ENCODE results near the gene KDM2A. TPM values are rescaled to one million over a fixed set of nuclear protein-coding genes. Genes with fewer than 3 reads are reported as not detected.
A peak's percentile ranks its signal among the peaks of the same experiment; 100 is the strongest.

The KDM2A gene
- total RNA-seq, 1 donor from 2014 or later, result 71.0 TPM

DNA sequence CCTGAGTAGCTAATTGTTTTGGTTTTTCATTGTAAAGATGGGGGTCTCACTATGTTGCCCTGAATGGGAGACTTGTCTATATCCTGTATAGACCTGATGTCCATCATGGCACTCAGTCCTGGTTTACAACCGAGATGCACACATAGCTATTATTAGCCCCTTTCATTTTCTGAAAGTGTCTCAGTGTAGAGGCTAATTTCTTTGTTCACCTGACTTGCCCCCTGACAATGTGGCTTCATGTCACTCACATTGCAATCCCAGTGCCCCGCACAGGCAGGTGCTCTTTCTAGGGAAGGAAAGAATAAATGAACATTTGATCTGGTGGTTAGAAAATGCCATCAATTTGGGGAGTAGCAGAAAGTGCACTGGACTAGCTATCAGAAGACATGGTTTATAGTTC lies 13.1 kb upstream of the KDM2A start:
- Mint-ChIP-seq H3K27me3 (ENCODE audit: unreplicated experiment) (peaks cover 12% of the 10 kb centered on the region), H3K9me3 (ENCODE audit: unreplicated experiment) (peaks cover 2% of the 10 kb centered on the region), H3K27ac (ENCODE audit: unreplicated experiment) (no peak overlapping the region), H3K4me1 (ENCODE audit: low read depth, unreplicated experiment) (peaks cover 4% of the 10 kb centered on the region), H3K36me3 (ENCODE audit: unreplicated experiment) (no peaks in the 10 kb centered on the region), H3K4me3 (ENCODE audit: unreplicated experiment) (no peak overlapping the region)
- DNase-seq, result no peak
- TF ChIP-seq, protein P1, sequence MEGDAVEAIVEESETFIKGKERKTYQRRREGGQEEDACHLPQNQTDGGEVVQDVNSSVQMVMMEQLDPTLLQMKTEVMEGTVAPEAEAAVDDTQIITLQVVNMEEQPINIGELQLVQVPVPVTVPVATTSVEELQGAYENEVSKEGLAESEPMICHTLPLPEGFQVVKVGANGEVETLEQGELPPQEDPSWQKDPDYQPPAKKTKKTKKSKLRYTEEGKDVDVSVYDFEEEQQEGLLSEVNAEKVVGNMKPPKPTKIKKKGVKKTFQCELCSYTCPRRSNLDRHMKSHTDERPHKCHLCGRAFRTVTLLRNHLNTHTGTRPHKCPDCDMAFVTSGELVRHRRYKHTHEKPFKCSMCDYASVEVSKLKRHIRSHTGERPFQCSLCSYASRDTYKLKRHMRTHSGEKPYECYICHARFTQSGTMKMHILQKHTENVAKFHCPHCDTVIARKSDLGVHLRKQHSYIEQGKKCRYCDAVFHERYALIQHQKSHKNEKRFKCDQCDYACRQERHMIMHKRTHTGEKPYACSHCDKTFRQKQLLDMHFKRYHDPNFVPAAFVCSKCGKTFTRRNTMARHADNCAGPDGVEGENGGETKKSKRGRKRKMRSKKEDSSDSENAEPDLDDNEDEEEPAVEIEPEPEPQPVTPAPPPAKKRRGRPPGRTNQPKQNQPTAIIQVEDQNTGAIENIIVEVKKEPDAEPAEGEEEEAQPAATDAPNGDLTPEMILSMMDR (IDR thresholded peaks at IDR 0.05; ENCODE audit: partially characterized antibody, unreplicated experiment), result no peak

DNA sequence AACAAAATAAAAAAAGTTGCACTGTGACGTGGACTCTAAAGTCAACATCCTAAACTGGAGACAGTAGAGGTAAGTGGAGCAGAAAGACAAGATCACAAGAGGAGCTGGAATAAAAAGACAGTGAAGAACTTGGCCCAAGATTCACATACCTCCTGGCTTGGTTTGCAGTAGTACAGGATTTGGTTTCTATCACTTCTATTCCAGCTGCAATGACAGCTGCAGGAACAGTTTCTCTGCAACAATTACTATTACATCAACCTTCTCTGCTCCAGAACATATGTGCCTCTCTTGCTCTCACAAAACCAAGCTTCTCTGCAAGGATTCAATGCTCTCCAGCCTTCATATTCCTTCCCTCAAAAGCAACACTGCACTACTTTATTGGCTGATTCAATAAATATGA lies 7.8 kb upstream of the KDM2A start:
- TF ChIP-seq, protein P1 (IDR thresholded peaks at IDR 0.05; ENCODE audit: partially characterized antibody, unreplicated experiment), result no peak
- H3K27me3 Mint-ChIP-seq (ENCODE audit: unreplicated experiment), result no peaks in the 10 kb centered on the region
- H3K4me1 Mint-ChIP-seq (ENCODE audit: low read depth, unreplicated experiment), result peaks cover 1% of the 10 kb centered on the region
- no peak overlapping the region for H3K27ac Mint-ChIP-seq (ENCODE audit: unreplicated experiment)
- no peak overlapping the region for H3K4me3 Mint-ChIP-seq (ENCODE audit: unreplicated experiment)
- DNase-seq, result no peak
- H3K36me3 Mint-ChIP-seq (ENCODE audit: unreplicated experiment), result no peaks in the 10 kb centered on the region
- no peaks in the 10 kb centered on the region for H3K9me3 Mint-ChIP-seq (ENCODE audit: unreplicated experiment)

DNA sequence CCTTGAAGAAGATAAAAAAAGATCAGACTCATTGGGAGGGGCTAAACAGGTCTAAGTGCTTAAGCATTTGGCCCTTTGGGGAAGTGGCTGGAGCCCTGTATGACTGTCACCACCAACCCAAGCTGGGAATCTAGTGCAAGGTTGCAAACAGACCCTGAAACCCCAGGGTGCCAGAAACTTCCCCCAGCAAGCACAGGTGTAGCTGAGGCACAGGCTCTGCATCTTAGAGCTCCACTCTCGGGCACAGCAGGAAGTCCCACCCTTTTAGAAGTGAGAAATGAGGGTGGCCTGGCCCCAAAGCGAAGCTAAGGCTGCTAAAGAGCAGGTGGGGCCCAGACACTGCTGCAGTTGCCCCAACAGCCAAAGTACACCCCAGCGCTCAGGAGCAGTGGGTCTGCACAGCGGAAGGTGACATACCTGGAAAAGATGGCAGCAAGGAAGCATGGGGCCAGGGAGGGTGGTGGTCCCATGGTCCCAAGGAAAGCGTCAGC lies 5.8 kb upstream of the KDM2A start:
- H3K36me3 Mint-ChIP-seq (ENCODE audit: unreplicated experiment), result no peaks in the 10 kb centered on the region
- no peak overlapping the region for H3K27ac Mint-ChIP-seq (ENCODE audit: unreplicated experiment)
- H3K4me1 Mint-ChIP-seq (ENCODE audit: low read depth, unreplicated experiment), result peaks cover 1% of the 10 kb centered on the region
- TF ChIP-seq, protein P1 (IDR thresholded peaks at IDR 0.05; ENCODE audit: partially characterized antibody, unreplicated experiment), result no peak
- no peak for DNase-seq
- peaks cover 3% of the 10 kb centered on the region for H3K9me3 Mint-ChIP-seq (ENCODE audit: unreplicated experiment)
- H3K27me3 Mint-ChIP-seq (ENCODE audit: unreplicated experiment), result peaks cover 2% of the 10 kb centered on the region
- no peak overlapping the region for H3K4me3 Mint-ChIP-seq (ENCODE audit: unreplicated experiment)

DNA sequence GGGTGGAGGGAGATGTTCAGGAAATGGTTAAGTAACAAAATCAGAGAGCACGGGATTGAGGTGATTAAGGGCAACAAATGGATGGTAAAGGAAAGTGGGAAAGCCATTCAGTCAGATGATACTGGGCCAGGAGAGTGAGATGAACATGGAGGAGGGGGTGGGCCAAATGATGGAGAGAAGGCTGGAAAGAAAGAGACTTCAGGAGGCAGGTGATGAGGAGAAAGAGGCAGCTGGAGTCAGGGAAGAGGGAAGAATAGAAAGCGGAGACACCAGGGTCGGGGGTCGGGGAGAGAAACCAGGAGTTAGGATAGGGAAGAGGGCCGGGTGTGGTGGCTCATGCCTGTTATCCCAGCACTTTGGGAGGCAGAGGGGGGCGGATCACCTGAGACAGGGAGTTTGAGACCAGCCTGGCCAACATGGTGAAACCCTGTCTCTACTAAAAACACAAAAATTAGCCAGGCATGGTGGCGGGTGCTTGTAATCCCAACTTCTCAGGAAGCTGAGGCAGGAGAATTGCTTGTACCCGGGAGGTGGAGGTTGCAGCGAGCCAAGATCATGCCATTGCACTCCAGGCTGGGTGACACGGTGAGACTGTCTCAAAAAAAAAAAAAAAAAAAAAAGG lies 4.7 kb upstream of the KDM2A start:
- peaks cover 2% of the 10 kb centered on the region for H3K27me3 Mint-ChIP-seq (ENCODE audit: unreplicated experiment)
- no peak overlapping the region for H3K4me3 Mint-ChIP-seq (ENCODE audit: unreplicated experiment)
- TF ChIP-seq, protein P1 (IDR thresholded peaks at IDR 0.05; ENCODE audit: partially characterized antibody, unreplicated experiment), result no peak
- H3K36me3 Mint-ChIP-seq (ENCODE audit: unreplicated experiment), result no peaks in the 10 kb centered on the region
- no peak overlapping the region for H3K27ac Mint-ChIP-seq (ENCODE audit: unreplicated experiment)
- DNase-seq, result no peak
- H3K4me1 Mint-ChIP-seq (ENCODE audit: low read depth, unreplicated experiment), result peaks cover 1% of the 10 kb centered on the region
- H3K9me3 Mint-ChIP-seq (ENCODE audit: unreplicated experiment), result peaks cover 3% of the 10 kb centered on the region

DNA sequence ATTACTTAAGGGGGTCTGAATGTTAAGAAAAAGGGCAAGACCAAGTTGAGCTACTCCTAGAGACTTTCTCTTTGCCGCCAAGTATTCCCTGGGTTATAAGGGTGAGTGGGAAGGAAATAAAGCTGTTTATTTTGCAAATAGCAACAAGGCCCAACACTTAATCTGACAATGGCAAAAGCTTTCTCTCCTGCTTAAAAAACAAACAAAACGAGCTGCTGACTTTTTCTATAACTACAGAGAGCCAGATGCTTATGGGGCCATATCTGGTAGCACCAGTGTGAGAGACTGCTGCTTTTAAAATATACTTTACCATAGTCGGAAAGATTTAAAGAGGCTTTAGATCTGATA lies 2.3 kb upstream of the KDM2A start:
- DNase-seq, result no peak
- peaks cover 7% of the 10 kb centered on the region for H3K27me3 Mint-ChIP-seq (ENCODE audit: unreplicated experiment)
- H3K9me3 Mint-ChIP-seq (ENCODE audit: unreplicated experiment), result peaks cover 7% of the 10 kb centered on the region
- no peaks in the 10 kb centered on the region for H3K36me3 Mint-ChIP-seq (ENCODE audit: unreplicated experiment)
- peak overlapping the region; percentile 21 for H3K4me3 Mint-ChIP-seq (ENCODE audit: unreplicated experiment)
- TF ChIP-seq, protein P1 (IDR thresholded peaks at IDR 0.05; ENCODE audit: partially characterized antibody, unreplicated experiment), result no peak
- H3K27ac Mint-ChIP-seq (ENCODE audit: unreplicated experiment), result no peak overlapping the region
- H3K4me1 Mint-ChIP-seq (ENCODE audit: low read depth, unreplicated experiment), result peaks cover 5% of the 10 kb centered on the region
